ENCODE results near the gene TRAF3IP1.
"Not testable (repeated sequence)": the region's sequence is repeated elsewhere in the genome, so short reads cannot be mapped to it uniquely, and the experiment has no call there.

TRAF3IP1 gene

GRCh38 chr2:238380785-238381184 lies 60.5 kb downstream of the TRAF3IP1 start:
- DNase-seq (ENCODE audit: low read depth) = no peak

GRCh38 chr2:238381341-238382115 lies 61.2 kb downstream of the TRAF3IP1 start:
- no peak for DNase-seq (ENCODE audit: low read depth)

- DNase-seq (ENCODE audit: low read depth) = no peak
Observed at GRCh38 chr2:238382381-238382781, 62.1 kb downstream of the TRAF3IP1 start.

GRCh38 chr2:238383135-238383534 lies 62.8 kb downstream of the TRAF3IP1 start:
- no peak for DNase-seq (ENCODE audit: low read depth)

- DNase-seq (ENCODE audit: low read depth) = no peak
Observed at GRCh38 chr2:238383743-238384380, 63.5 kb downstream of the TRAF3IP1 start.

GRCh38 chr2:238387332-238387731 lies 67.0 kb downstream of the TRAF3IP1 start:
- DNase-seq (ENCODE audit: low read depth) = no peak

- DNase-seq (ENCODE audit: low read depth) = no peak
Observed at GRCh38 chr2:238388794-238389193, 68.5 kb downstream of the TRAF3IP1 start.

GRCh38 chr2:238389988-238390589 lies 69.8 kb downstream of the TRAF3IP1 start:
- DNase-seq (ENCODE audit: low read depth) = no peak

GRCh38 chr2:238391042-238391689 lies 70.8 kb downstream of the TRAF3IP1 start:
- DNase-seq (ENCODE audit: low read depth) = no peak

- DNase-seq (ENCODE audit: low read depth) = no peak
Observed at GRCh38 chr2:238396663-238397062, 76.3 kb downstream of the TRAF3IP1 start.

GRCh38 chr2:238397356-238397755 lies 77.0 kb downstream of the TRAF3IP1 start:
- no peak for DNase-seq (ENCODE audit: low read depth)

GRCh38 chr2:238398577-238398976 lies 78.3 kb downstream of the TRAF3IP1 start:
- DNase-seq (ENCODE audit: low read depth) = no peak

GRCh38 chr2:238399094-238399493 lies 78.8 kb downstream of the TRAF3IP1 start:
- no peak for DNase-seq (ENCODE audit: low read depth)

- DNase-seq (ENCODE audit: low read depth) = no peak
Observed at GRCh38 chr2:238401551-238401950, 81.2 kb downstream of the TRAF3IP1 start.

GRCh38 chr2:238403632-238404405 lies 83.5 kb downstream of the TRAF3IP1 start:
- DNase-seq (ENCODE audit: low read depth) = no peak

GRCh38 chr2:238404406-238405216 lies 84.3 kb downstream of the TRAF3IP1 start:
- no peak for DNase-seq (ENCODE audit: low read depth)

- DNase-seq (ENCODE audit: low read depth) = not testable (repeated sequence)
Observed at GRCh38 chr2:238405217-238405555, 84.9 kb downstream of the TRAF3IP1 start.

GRCh38 chr2:238406221-238406997 lies 86.1 kb downstream of the TRAF3IP1 start:
- DNase-seq (ENCODE audit: low read depth) = no peak

- no peak for DNase-seq (ENCODE audit: low read depth)
Observed at GRCh38 chr2:238406998-238407285, 86.6 kb downstream of the TRAF3IP1 start.

- DNase-seq (ENCODE audit: low read depth) = no peak
Observed at GRCh38 chr2:238407566-238407965, 87.2 kb downstream of the TRAF3IP1 start.
